Stimulated activated CD8-positive, alpha-beta memory T cell treated with anti-CD3 and anti-CD28 coated beads, Interleukin-4, amount 100 ng/mL, for 1 hour (primary cell): Measurements from ENCODE around the gene INSYN1.

ENCODE experiments used
- DNase-seq, 2 donors: peaks; one replicate each; pipeline ENCODE4 v3.0.0-alpha.2; 2020; ENCODE audit warnings: low read depth in 2 of 2, low spot score in 1 of 2

Gene INSYN1

DNA sequence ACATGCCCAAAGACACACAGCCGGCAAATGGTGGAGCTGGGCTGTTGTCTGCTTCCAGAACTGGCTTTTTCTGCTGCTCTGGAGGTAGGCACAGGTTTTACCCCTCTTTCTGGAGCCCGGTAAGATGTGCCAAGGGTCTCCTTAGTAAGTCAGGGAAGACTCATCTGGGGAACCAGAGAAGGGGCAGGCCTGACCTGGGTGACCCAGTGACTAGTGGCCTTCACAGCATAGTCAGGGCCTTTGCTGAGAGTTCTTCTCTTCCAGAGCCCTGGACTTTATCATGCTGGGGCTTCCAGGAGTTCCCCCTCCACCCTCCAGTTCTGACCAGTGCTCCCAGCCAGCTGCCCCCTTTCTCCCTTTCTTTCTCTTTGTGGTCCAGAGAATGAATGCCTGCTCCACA is 65.8 kb downstream of the INSYN1 start:
- DNase-seq = no peak

DNA sequence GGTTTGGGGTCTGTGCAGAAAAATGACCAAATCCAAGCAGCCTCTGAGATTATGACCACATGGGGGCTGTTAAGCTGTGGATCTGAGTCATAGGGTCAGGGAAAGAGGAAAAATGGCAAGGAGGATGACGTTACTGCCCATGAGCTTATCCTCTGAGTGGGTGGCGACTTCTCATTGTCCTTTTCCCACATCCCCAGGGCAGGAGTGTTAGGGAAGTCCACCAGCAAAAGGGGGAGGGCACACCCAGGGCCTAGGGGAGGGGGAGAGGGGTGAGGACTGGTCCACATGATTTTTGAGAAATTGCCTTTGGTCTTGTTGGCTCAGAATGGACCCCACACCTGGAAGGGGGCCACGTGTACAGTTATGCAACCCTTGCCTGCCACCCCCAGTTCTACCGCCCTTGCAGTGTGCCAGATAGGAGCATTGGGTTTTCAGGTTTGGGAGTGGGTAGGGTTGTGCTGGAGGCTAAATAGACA is 66.3 kb downstream of the INSYN1 start:
- no peak for DNase-seq

DNA sequence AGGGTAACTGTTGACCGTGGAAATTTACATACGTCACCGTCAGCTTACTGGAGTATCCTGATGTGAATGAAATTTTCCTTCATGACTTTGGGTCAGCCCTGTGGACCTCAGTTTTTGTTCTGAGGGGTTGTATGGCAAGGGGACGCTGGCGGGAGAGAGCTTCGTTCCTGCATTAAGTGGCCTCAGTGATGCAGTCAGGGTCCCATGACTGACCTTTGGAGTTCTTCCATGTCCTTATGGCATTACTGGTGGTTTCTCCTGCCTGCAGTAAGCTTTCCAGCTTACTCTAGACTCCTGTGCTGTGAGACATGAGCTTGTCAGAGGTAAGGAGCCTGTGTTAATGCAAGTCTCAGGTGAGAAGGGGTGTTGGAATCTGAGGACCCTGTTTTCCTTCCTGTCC is 67.2 kb downstream of the INSYN1 start:
- DNase-seq = no peak
